GF-D8 (cell line): ENCODE measurements around the gene MSLN.

Source experiments
- DNase-seq: peaks from one replicate; lab custom pipeline; 2025; lab: John Stamatoyannopoulos, UW

The MSLN gene

GRCh38 chr16:760545-761343 lies at the start of gene MSLN:
MSLN (plus strand) TSS chr16:760734; CDS start chr16:762681, 1,947 bp downstream.
- no peak for DNase-seq

DNA sequence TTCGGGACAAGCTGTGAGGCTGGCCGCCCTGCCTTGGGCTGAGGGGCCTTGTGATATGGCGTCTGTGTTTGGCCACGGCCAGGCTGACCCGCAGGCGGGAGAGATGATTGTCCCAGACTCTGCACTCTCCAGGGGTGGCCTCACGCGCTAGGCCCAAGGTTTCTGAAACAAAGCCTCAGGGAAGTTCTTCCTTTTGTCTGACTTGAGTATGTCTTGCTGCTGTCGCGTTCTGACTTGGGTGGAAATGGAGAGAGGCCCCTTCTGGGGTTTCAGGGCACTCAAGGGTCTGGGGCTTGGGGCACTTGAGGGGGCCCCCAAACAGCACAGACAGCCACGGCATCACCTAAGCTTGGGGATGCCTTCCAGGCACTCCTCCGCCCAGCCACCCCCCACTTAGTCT lies 49.5 kb upstream of the MSLN start:
- DNase-seq, result no peak

DNA sequence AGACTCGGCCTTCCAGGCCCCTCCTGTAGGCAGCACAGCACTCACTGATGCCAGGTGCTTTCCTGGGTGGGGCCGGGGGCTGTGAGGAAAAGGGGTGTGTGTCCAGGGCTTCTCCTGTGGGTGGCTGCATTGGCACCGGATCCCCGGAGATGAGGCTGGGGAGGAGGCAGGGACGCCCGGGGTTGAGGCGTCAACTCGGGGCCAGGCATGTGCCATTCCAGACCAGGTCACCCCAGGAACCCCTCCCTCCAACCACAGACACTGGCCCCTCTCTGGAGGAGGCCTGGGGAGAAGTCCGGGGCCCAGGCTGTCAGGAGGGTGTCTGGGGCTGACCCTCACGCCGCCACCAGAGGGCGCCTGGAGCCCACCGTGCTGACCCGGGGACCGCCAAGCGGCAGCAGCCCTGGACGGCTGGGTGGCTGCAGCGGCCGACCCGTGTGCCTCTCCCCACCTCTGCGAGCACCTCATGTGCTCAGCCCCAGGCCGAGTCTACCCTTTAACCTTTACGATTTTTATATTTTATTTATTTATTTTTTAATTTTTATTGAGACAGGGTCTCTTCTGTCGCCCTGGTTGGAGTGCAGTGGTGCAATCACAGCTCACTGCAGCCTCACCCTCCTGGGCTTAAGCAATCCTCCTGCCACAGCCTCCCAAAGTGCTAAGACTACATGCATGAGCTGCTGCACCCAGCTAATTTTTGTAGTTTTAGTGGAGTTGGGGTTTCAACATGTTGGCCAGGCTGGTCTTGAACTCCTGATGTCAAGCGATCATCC lies 48.8 kb upstream of the MSLN start:
- peak; percentile 5 for DNase-seq

DNA sequence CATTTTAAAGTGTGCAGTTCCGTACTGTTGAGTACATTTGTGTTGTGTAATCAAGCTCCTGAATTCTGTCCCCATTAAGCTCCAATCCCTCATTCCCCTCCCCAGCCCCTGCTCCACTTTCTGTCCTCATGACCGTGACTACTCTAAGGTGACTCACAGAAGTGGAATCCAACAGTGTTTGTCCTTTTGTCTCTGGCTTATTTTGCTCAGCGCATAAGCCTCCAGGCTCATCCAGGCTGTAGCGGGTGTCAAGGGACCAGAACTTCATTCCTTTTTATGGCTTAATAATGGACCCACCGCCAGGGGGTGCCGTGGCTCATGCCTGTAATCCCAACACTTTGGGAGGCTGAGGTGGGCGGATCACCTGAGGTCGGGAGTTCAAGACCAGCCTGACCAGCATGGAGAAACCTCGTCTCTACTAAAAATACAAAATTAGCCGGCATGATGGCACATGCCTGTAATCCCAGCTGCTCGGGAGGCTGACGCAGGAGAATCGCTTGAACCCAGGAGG lies 47.7 kb upstream of the MSLN start:
- DNase-seq, result peak; percentile 17

DNA sequence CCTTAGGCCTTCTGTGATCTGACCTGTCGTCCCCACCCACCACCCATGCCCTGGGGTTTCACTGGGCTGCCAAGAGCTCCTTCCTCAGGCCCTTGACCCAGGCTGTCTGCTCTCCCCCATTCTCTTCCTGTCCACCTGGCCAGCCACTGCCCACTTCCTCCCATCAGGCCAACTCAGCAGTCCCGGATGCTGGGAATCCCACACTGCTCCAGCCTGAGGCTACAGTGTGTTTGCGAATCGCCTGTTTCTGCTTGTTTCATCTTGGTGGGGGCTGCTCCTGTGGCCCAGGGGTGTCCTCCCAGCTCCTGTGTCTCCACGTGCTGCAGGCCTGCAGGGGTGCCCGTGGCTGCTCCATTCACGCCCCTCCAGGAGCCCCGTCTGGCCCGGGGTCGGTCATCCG lies 46.5 kb upstream of the MSLN start:
- no peak for DNase-seq

GRCh38 chr16:714558-715476 lies 45.7 kb upstream of the MSLN start, which contains the start of gene METRN:
METRN (plus strand) TSS chr16:715118; CDS start chr16:715290, 172 bp downstream.
- peak; percentile 63 for DNase-seq

DNA sequence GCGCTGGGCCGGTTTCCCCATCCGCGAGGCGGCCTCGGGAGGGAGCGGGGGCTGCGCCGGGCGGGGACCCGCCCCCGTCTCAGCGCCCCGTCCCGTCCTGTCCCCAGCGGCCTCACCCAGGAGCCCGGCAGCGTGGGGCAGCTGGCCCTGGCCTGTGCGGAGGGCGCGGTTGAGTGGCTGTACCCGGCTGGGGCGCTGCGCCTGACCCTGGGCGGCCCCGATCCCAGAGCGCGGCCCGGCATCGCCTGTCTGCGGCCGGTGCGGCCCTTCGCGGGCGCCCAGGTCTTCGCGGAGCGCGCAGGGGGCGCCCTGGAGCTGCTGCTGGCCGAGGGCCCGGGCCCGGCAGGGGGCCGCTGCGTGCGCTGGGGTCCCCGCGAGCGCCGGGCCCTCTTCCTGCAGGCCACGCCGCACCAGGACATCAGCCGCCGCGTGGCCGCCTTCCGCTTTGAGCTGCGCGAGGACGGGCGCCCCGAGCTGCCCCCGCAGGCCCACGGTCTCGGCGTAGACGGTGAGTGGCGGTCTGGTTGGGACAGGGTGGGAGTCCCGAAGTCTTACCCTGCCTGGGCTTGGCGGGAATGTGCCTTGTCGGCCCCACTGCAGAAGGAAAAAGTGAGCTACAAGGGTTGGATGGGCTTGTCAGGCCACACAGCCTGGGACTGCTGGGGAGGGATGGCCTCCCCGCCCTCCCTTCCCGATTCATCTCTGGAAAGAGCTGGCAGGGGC lies 44.9 kb upstream of the MSLN start:
- no peak for DNase-seq

- no peak for DNase-seq
Measured at GRCh38 chr16:716200-716568, 44.4 kb upstream of the MSLN start.

DNA sequence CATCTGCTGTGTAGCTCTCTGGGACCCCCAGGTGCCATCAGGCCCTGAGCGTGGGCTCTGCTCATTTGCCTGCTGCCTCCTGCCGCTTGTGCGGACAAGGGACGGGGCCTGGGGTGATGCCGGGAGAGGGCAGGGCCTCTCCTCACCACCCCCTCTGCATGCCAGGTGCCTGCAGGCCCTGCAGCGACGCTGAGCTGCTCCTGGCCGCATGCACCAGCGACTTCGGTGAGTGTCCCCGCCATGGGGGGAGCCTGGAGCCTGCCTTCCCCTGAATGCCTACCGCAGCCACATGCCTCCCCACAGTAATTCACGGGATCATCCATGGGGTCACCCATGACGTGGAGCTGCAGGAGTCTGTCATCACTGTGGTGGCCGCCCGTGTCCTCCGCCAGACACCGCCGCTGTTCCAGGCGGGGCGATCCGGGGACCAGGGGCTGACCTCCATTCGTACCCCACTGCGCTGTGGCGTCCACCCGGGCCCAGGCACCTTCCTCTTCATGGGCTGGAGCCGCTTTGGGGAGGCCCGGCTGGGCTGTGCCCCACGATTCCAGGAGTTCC lies 43.7 kb upstream of the MSLN start:
- no peak for DNase-seq

- DNase-seq, result no peak
Measured at GRCh38 chr16:717450-718245, 42.9 kb upstream of the MSLN start.

- DNase-seq, result no peak
Measured at GRCh38 chr16:718389-718788, 42.1 kb upstream of the MSLN start.

- DNase-seq, result no peak
Measured at GRCh38 chr16:718922-719321, 41.6 kb upstream of the MSLN start.

DNA sequence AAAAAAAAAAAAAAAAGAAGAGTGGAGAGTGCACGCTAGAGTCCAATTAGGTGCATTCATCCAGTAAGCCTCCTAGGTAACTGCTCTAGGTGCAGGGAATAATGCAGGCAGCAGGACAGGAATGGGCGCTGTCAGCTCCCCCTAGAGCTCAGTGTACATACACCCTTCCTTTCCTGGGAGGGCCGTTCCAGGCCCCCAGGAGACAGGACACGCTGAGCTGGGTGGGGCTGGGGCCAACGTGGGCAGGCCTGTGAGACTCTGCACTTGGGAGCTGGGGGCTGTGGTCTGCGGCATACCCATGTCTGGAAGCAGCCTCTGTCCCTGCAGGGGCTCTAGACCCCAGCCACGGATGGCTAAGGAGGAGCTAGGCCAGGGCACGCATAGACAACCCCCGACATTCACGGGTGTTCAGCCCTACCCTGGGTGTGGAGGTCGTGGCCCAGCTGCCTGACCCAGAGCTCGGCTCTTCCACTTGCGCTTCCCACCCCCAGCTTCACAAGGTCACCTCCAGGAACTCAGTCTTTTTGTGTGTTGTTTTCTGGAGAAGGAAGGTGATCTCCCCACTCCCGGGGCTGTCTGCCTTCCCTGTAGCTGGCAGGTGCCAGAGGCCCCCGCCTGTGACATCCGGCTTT lies 40.6 kb upstream of the MSLN start:
- no peak for DNase-seq

- DNase-seq, result peak; percentile 72
Measured at GRCh38 chr16:720447-720989, 40.0 kb upstream of the MSLN start.

GRCh38 chr16:720990-721764 lies 39.4 kb upstream of the MSLN start, which contains the start of gene ANTKMT:
ANTKMT (plus strand) TSS chr16:721146; CDS start chr16:721275, 129 bp downstream.
- peak; percentile 83 for DNase-seq

DNA sequence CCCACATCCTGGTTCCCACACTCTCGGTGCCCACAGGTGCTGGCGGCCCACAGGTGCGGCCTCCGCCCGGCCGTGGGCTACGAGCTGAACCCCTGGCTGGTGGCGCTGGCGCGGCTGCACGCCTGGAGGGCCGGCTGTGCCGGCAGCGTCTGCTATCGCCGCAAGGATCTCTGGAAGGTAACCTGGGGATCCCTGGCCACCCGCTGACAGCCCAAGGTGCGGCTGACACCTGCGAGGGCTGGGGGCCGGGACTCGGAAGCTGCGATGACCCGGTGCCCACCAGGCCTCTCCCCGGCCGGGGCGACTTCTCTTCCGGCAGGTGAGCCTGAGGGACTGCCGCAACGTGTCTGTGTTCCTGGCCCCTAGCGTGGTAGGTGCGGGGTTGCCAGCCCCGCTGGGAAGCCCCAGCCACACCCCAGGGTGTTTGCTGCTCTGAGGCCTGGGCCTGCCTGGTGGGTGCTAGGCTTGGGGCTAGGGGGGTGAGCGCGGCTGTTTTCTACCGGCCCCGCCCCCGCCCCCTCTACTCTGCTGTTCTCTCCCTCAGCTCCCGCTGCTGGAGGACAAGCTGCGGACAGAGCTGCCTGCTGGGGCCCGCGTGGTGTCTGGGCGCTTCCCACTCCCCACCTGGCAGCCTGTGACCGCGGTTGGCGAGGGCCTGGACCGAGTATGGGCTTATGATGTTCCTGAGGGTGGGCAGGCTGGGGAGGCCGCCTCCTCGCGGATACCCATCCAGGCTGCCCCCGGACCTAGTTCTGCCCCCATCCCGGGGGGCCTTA lies 38.6 kb upstream of the MSLN start:
- DNase-seq, result no peak

- DNase-seq, result no peak
Measured at GRCh38 chr16:722835-723633, 37.5 kb upstream of the MSLN start.
